Measurements from ENCODE around the gene DIO3. TPM values are rescaled to one million over a fixed set of nuclear protein-coding genes. Genes with fewer than 3 reads are reported as not detected.

DIO3 gene
- total RNA-seq, 3 donors from 2014 or later, result 1.3 to 5.1 (median 1.6) TPM

DNA sequence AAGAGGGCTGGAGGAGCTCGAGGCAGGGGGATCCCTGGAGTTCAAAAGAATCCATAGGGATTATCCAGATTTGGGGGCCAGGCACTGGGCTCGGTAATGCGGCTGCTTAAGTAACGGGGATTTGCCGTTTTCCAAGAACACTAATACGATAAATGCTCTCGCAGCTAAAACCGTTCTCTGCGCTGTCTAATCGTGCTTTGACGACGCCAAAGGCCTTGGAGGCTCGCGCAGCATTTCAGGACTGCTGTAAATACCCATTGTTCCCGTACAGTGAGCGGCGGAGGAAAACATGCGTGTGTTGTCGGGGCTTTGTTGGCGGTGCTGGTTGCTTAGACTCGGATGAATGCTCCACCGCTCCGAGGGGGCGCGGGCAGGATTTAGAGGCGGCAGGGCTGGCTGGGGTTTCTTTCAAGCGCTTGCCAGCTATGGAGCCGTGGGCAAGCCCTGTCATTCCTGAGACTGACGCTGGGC lies 26.2 kb downstream of the DIO3 start:
- H3K27me3 ChIP-seq, result peaks cover 0 to 14% of the 10 kb centered on the region in 2 donors
- H3K4me1 ChIP-seq, result no peaks in the 10 kb centered on the region
- peak in 1 of 2 donors; percentile 48 for DNase-seq (ENCODE audit: low spot score in 2 of 2)
- H3K36me3 ChIP-seq, result no peaks in the 10 kb centered on the region
- intact Hi-C loops (cut with DNase I; ENCODE audit: low total_unique reads), result no loop called here
- no peak for TF ChIP-seq POLR2AphosphoS5 (IDR thresholded peaks at IDR 0.05)
- TF ChIP-seq, protein P1, sequence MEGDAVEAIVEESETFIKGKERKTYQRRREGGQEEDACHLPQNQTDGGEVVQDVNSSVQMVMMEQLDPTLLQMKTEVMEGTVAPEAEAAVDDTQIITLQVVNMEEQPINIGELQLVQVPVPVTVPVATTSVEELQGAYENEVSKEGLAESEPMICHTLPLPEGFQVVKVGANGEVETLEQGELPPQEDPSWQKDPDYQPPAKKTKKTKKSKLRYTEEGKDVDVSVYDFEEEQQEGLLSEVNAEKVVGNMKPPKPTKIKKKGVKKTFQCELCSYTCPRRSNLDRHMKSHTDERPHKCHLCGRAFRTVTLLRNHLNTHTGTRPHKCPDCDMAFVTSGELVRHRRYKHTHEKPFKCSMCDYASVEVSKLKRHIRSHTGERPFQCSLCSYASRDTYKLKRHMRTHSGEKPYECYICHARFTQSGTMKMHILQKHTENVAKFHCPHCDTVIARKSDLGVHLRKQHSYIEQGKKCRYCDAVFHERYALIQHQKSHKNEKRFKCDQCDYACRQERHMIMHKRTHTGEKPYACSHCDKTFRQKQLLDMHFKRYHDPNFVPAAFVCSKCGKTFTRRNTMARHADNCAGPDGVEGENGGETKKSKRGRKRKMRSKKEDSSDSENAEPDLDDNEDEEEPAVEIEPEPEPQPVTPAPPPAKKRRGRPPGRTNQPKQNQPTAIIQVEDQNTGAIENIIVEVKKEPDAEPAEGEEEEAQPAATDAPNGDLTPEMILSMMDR (IDR thresholded peaks at IDR 0.05), result no peak
- no peak for TF ChIP-seq POLR2A (IDR thresholded peaks at IDR 0.05)
- H3K27ac ChIP-seq, result no peak overlapping the region
- no peak overlapping the region for H3K4me3 ChIP-seq
- H3K9me3 ChIP-seq, result no peaks in the 10 kb centered on the region

DNA sequence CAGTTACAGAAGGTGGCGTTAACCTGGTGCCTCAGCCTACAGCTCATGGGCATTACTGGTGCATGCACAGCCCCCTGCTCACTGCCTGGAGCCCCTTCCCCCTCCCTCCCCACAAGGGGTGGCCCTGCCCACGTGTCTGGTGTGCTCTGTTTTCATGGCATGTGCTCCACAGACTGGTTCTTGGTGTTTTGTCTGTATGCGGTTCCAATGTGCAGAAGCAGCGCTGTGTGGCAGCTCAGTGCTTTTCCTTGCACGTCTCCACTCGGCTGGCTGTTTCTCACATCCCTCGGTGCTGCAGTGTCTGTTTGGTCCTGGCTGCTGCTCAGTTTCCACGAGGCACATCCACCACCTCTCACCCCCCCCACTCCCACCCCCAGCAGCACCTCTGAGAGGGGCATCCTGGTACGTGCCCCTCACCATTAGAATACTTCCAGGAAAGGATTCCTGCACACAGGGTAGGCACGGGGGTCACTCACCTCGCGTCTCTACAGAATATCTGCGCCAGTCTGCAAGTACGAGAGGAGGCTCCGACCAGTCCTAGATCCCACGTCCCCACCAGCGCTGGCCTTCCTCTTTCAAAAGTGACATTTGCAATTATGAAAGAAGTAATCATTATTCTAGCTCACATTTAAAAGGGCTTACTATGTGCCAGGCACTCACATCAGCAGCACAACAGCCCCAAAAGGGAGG lies 27.1 kb downstream of the DIO3 start:
- Histone ChIP-seq H3K4me1 (no peaks in the 10 kb centered on the region), H3K9me3 (peaks cover 0 to under 1% of the 10 kb centered on the region in 2 donors), H3K27me3 (peaks cover 0 to 14% of the 10 kb centered on the region in 2 donors), H3K36me3 (no peaks in the 10 kb centered on the region), H3K4me3 (no peak overlapping the region), H3K27ac (no peak overlapping the region)
- no peak for DNase-seq (ENCODE audit: low spot score in 2 of 2)
- TF ChIP-seq POLR2AphosphoS5 (IDR thresholded peaks at IDR 0.05), result no peak
- TF ChIP-seq, protein P1 (IDR thresholded peaks at IDR 0.05), result no peak
- no peak for TF ChIP-seq POLR2A (IDR thresholded peaks at IDR 0.05)
- intact Hi-C loops (cut with DNase I; ENCODE audit: low total_unique reads), result no loop called here

DNA sequence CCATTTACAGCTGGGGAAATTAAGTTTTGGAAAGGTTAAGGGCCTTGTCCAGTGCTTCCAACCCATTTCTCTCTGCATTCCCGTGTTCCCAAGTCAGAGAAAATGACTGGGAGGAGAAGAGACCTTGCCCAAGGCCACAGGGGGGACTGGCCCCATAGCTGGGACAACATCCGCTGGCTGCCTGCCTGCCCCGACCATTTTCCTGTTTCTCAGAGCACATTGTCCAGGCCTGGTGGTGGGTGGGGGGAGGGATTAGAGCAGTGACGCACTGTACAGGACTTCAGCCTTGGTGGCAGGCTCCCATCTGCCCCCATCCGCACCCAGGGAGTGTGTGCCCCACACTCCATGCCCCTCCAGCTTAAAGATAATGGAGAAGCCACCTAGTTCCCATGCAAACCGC lies 27.7 kb downstream of the DIO3 start:
- Histone ChIP-seq H3K27me3 (peaks cover 0 to 11% of the 10 kb centered on the region in 2 donors), H3K9me3 (peaks cover 0 to 5% of the 10 kb centered on the region in 2 donors), H3K27ac (no peak overlapping the region), H3K36me3 (no peaks in the 10 kb centered on the region), H3K4me3 (no peak overlapping the region), H3K4me1 (no peaks in the 10 kb centered on the region)
- no peak for DNase-seq (ENCODE audit: low spot score in 2 of 2)
- TF ChIP-seq POLR2A (IDR thresholded peaks at IDR 0.05) (no peak), POLR2AphosphoS5 (IDR thresholded peaks at IDR 0.05) (no peak)
- TF ChIP-seq, protein P1 (IDR thresholded peaks at IDR 0.05), result no peak
- intact Hi-C loops (cut with DNase I; ENCODE audit: low total_unique reads), result no loop called here

DNA sequence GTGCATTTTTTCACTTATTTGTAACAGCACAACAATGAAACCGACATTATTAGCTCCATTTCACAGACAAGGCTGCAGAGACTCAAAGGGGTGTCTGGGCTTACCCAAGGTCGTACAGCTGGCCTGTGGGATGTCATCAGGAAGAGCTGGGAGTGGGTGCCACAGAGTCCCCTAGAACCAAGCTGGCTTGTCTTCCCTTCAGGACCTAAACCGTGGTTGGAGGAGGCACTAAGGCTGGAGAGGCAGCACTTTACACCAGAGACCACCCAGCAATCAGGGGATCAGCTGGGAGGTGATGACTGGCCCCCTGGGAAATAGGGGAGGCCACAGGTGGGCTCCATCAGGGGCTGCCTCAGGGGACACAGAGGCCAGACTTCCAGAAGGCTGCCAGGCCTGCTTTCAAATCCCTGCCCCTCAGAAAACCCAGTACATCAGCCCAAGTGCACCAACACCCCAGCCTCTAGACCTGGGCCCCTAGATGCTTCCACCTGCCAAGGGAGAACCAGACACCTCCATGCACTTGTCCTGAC lies 28.3 kb downstream of the DIO3 start:
- H3K4me1 ChIP-seq, result no peaks in the 10 kb centered on the region
- intact Hi-C loops (cut with DNase I; ENCODE audit: low total_unique reads), result no loop called here
- H3K27ac ChIP-seq, result no peak overlapping the region
- TF ChIP-seq POLR2AphosphoS5 (IDR thresholded peaks at IDR 0.05) (no peak), POLR2A (IDR thresholded peaks at IDR 0.05) (no peak)
- TF ChIP-seq, protein P1 (IDR thresholded peaks at IDR 0.05), result no peak
- H3K9me3 ChIP-seq, result peaks cover 0 to 5% of the 10 kb centered on the region in 2 donors
- H3K27me3 ChIP-seq, result peaks cover 0 to 6% of the 10 kb centered on the region in 2 donors
- no peaks in the 10 kb centered on the region for H3K36me3 ChIP-seq
- no peak for DNase-seq (ENCODE audit: low spot score in 2 of 2)
- no peak overlapping the region for H3K4me3 ChIP-seq

DNA sequence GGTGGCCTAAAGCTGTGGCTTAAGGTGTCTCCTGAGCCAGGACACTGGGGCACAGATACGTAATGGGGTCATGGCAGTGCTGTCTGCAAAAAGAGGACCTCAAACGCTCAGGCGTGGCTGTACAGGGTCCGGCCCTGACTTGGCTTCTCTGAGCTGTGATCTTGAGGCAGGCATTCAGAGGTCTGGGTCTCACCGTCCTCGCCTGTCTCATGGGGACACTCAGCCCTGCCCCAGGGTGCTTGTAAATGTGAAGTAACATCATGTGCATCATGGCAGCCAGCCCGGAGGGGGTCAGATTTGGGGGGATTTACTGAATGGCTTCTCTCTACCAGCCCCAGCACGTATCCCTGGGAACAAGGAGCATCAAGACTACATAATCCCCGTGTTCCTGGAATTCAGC lies 28.8 kb downstream of the DIO3 start:
- H3K9me3 ChIP-seq, result peaks cover 0 to 5% of the 10 kb centered on the region in 2 donors
- no peak overlapping the region for H3K4me3 ChIP-seq
- intact Hi-C loops (cut with DNase I; ENCODE audit: low total_unique reads), result no loop called here
- TF ChIP-seq, protein P1 (IDR thresholded peaks at IDR 0.05), result no peak
- no peak for TF ChIP-seq POLR2A (IDR thresholded peaks at IDR 0.05)
- TF ChIP-seq POLR2AphosphoS5 (IDR thresholded peaks at IDR 0.05), result no peak
- H3K4me1 ChIP-seq, result no peaks in the 10 kb centered on the region
- no peak overlapping the region for H3K27ac ChIP-seq
- no peak for DNase-seq (ENCODE audit: low spot score in 2 of 2)
- peaks cover 0 to 3% of the 10 kb centered on the region in 2 donors for H3K27me3 ChIP-seq
- no peaks in the 10 kb centered on the region for H3K36me3 ChIP-seq

Measured in breast epithelium (tissue), 4 donors.